Endodermal cell (in vitro differentiated cells): ENCODE data around the gene FILIP1. TPM values are rescaled to one million over a fixed set of nuclear protein-coding genes. Genes with fewer than 3 reads are reported as not detected.

Experiments
- DNase-seq: peaks from one replicate; pipeline ENCODE4 v3.0.0-alpha.2; 2017
- H3K27ac ChIP-seq: 2 replicates; pipeline ENCODE4 v1.5.1; 2013; ENCODE audit warnings: mild to moderate bottlenecking, low read depth, low read length, moderate library complexity
- H3K27me3 ChIP-seq: 2 replicates; pipeline ENCODE4 v1.6.1; 2013; ENCODE audit warnings: mild to moderate bottlenecking, low read length, moderate library complexity; ENCODE audit not compliant: insufficient read depth, control insufficient read depth, poor library complexity, severe bottlenecking
- H3K36me3 ChIP-seq: 2 replicates; pipeline ENCODE4 v1.7.0; 2013; ENCODE audit warnings: mild to moderate bottlenecking, low read length, moderate library complexity; ENCODE audit not compliant: control insufficient read depth, insufficient read depth
- H3K4me1 ChIP-seq: one replicate; pipeline ENCODE4 v1.7.0; 2013; ENCODE audit warnings: low read length; ENCODE audit not compliant: control insufficient read depth, insufficient read depth
- H3K4me3 ChIP-seq: 2 replicates; pipeline ENCODE4 v1.5.1; 2013; ENCODE audit warnings: mild to moderate bottlenecking, low read length, moderate library complexity
- H3K9ac ChIP-seq: 2 replicates; pipeline ENCODE4 v1.6.1; 2013; ENCODE audit warnings: mild to moderate bottlenecking, low read length, moderate library complexity; ENCODE audit not compliant: poor library complexity, severe bottlenecking; ENCODE audit errors: extremely low read depth
- H3K9me3 ChIP-seq: 2 replicates; pipeline ENCODE4 v1.6.1; 2013; ENCODE audit warnings: mild to moderate bottlenecking, low read length, moderate library complexity; ENCODE audit not compliant: control insufficient read depth
- H3K27ac Mint-ChIP-seq: 2 replicates; pipeline ENCODE4 v1.8.0; 2020; ENCODE audit warnings: mixed read lengths
- H3K27me3 Mint-ChIP-seq: 2 replicates; pipeline ENCODE4 v1.8.0; 2021; ENCODE audit warnings: mild to moderate bottlenecking, mixed read lengths; ENCODE audit not compliant: insufficient read depth
- H3K36me3 Mint-ChIP-seq: 2 replicates; pipeline ENCODE4 v1.8.0; 2020; ENCODE audit warnings: low read depth, mixed read lengths
- H3K4me1 Mint-ChIP-seq: 2 replicates; pipeline ENCODE4 v1.8.0; 2020; ENCODE audit warnings: mixed read lengths
- H3K4me3 Mint-ChIP-seq: 2 replicates; pipeline ENCODE4 v1.8.0; 2020; ENCODE audit warnings: mild to moderate bottlenecking, moderate library complexity, mixed read lengths
- H3K9me3 Mint-ChIP-seq: 2 replicates; pipeline ENCODE4 v1.8.0; 2020; ENCODE audit warnings: mild to moderate bottlenecking, mixed read lengths
- CTCF ChIP-seq: fragments of 200-600 bp; sonication (generic); conservative IDR thresholded peaks from 2 replicates; pipeline ENCODE4 v1.5.0; 2021; ENCODE audit warnings: antibody characterized with exemption, mild to moderate bottlenecking
- WGBS, 2 experiments: methylation state at CpG; one replicate each; pipeline versions ENCODE4 v1.1.5 to v1.1.7; 2013; ENCODE audit warnings: missing lambda C conversion rate in 2 of 2, mixed read lengths in 1 of 2; ENCODE audit not compliant: insufficient coverage in 1 of 2, insufficient read length in 1 of 2; 5-methylcytosine and 5-hydroxymethylcytosine counted together
- total RNA-seq, 2 donors: library from RNA; stranded (reverse); fragmentation: NEBNext Ultra II Directional in 1 of 2; extraction: Animal tissue kit (Norgen Biotek cat#: 25700) in 1 of 2; gene quantifications; 2 replicates in 1 of 2; 3 replicates in 1 of 2; pipeline ENCODE4 v1.2.1, GENCODE V29; 2021

Gene FILIP1
- total RNA-seq, 2 donors from 2014 or later = 0.35 TPM

DNA sequence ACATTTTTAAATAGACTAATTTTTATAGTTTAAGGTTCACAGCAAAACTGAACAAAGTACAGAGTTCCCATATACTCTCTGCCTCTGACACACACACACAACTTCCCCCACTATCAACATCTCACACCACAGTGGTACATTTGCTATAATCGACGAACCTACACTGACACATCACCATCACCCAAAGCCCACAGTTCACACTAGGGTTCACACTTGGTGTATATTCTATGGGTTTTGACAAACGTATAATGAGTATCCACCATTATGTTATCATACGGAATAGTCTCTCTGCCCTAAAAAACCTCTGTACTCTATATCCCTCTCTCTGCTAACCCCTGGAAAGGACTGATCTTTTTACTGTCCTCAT, 224.6 kb downstream of the FILIP1 start:
- H3K27me3 Mint-ChIP-seq = no peaks in the 10 kb centered on the region
- peaks cover 19% of the 10 kb centered on the region for H3K4me1 Mint-ChIP-seq
- H3K27me3 ChIP-seq = no peaks in the 10 kb centered on the region
- H3K36me3 Mint-ChIP-seq = peaks cover 35% of the 10 kb centered on the region
- no peak overlapping the region for H3K27ac ChIP-seq
- peaks cover 34% of the 10 kb centered on the region for H3K36me3 ChIP-seq
- no peak overlapping the region for H3K4me3 Mint-ChIP-seq
- H3K9me3 Mint-ChIP-seq = peaks cover 21% of the 10 kb centered on the region
- TF ChIP-seq CTCF = no peak
- DNase-seq = no peak
- H3K27ac Mint-ChIP-seq = no peak overlapping the region
- no peak overlapping the region for H3K4me3 ChIP-seq
- WGBS, 2 experiments = 89 to 91% methylated on average over 4 of the region's 4 CpGs
- no peaks in the 10 kb centered on the region for H3K4me1 ChIP-seq
- H3K9ac ChIP-seq = no peak overlapping the region
- H3K9me3 ChIP-seq = peaks cover 37% of the 10 kb centered on the region

DNA sequence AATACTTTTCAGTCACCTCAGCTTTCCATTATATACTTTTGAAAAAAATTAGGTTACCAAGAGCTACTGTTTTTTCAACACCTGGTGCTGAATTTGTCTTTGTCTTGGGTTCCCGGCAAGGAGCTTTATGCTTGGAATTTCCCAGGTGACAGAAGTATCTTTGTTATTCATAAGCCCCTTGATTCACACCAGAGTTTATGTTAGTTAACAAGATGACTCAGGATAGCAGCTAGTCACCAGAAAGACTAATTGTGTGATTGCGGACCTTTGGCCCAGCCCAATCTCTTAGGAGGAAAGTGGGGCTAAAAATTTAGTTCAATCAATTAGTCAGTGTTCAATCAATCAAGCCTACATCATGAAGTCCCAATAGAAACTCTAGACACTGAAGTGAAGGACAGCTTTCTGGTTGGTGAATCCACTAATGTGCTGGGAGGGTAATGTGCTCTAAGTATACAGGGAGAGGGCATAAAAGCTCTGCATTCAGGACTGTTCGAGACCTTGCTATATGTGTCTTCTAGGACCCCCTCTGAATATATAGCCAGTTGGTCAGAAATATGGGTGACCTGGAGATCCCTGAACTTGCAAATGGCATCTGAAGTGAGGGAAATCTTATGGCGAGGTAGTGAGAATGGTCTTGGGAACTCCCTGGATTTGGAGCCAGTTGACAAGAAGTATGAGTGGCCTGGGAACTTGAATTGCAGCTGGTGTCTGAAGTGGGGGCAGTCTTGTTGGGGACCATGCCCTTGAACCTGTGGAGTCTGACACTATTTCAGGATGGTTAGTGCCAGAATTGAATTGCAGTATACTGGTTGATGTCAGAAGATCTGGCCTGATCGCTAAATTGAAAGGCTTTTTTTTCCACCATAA, 225.2 kb downstream of the FILIP1 start:
- 57 to 100% methylated on average over 3 to 5 of the region's 5 CpGs for WGBS, 2 experiments
- Histone ChIP-seq H3K9me3 (peaks cover 31% of the 10 kb centered on the region), H3K36me3 (peaks cover 35% of the 10 kb centered on the region), H3K27me3 (no peaks in the 10 kb centered on the region), H3K9ac (no peak overlapping the region), H3K4me1 (no peaks in the 10 kb centered on the region), H3K27ac (no peak overlapping the region), H3K4me3 (peak overlapping the region; percentile 16)
- Mint-ChIP-seq H3K36me3 (peaks cover 33% of the 10 kb centered on the region), H3K4me3 (no peak overlapping the region), H3K27me3 (no peaks in the 10 kb centered on the region), H3K4me1 (peaks cover 20% of the 10 kb centered on the region), H3K27ac (peak overlapping the region; percentile 32), H3K9me3 (peaks cover 21% of the 10 kb centered on the region)
- DNase-seq = peak; percentile 68
- no peak for TF ChIP-seq CTCF

DNA sequence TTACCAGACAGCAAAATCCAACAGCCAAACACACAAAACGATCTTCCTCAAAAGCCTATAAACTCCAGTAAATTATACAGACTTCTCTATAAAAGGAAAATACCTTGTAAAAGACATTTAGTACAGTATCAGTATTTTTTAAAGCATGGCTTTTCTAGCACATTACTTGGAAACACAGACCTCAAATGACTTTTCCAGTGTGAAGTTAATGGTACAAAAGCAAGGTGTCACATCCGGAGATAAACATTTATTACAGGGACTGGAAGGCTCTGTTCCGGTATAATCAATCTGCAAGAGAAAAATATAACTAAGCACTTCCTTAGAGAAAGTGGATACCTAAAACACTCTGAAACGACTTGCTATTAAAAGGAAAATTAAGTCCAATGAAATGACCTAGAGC, 226.1 kb downstream of the FILIP1 start:
- H3K4me1 ChIP-seq = no peaks in the 10 kb centered on the region
- Mint-ChIP-seq H3K4me1 (peaks cover 26% of the 10 kb centered on the region), H3K4me3 (no peak overlapping the region), H3K27ac (no peak overlapping the region), H3K9me3 (peaks cover 15% of the 10 kb centered on the region), H3K27me3 (no peaks in the 10 kb centered on the region), H3K36me3 (peaks cover 30% of the 10 kb centered on the region)
- no peak overlapping the region for H3K4me3 ChIP-seq
- TF ChIP-seq CTCF = no peak
- no peaks in the 10 kb centered on the region for H3K27me3 ChIP-seq
- no peak for DNase-seq
- no peak overlapping the region for H3K27ac ChIP-seq
- H3K36me3 ChIP-seq = peaks cover 31% of the 10 kb centered on the region
- H3K9ac ChIP-seq = no peak overlapping the region
- peaks cover 22% of the 10 kb centered on the region for H3K9me3 ChIP-seq
- 68% methylated on average over 4 of the region's 4 CpGs; no CpG with 5 or more reads in 1 of the 2 experiments for WGBS, 2 experiments
